Panc1 (cell line): ENCODE results near the gene SDC3. TPM values are rescaled to one million over a fixed set of nuclear protein-coding genes. Genes with fewer than 3 reads are reported as not detected.

Source experiments
- ATAC-seq: fragments of 200-7000 bp; cut with Tn5 transposase; 2 replicates; pipeline ENCODE4 v1.9.1; 2020; ENCODE audit warnings: mild to moderate bottlenecking, moderate library complexity
- BruUV-seq: library from RNA; stranded (reverse); fragments of 400-500 nt; replicated peaks from 2 replicates; lab custom pipeline; 2021; lab: Mats Ljungman, UMichigan
- CTCF ChIA-PET: fragments of 300-600 bp; sonication (Branson Sonifier 250); formaldehyde crosslinking; loops from one replicate; lab custom pipeline; 2022; ENCODE audit warnings: antibody characterized with exemption; lab: Charles Lee
- POLR2A ChIA-PET: fragments of 300-600 bp; sonication (Branson Sonifier 250); formaldehyde crosslinking; loops from one replicate; lab custom pipeline; 2022; ENCODE audit warnings: antibody characterized with exemption; lab: Charles Lee
- DNase-seq: peaks from one replicate; pipeline ENCODE4 v3.0.0-alpha.2; 2010; ENCODE audit warnings: low read depth, low spot score
- H3K27ac ChIP-seq: 2 replicates; pipeline ENCODE4 v1.5.1; 2011; ENCODE audit warnings: mild to moderate bottlenecking, low read length, inconsistent platforms
- H3K27me3 ChIP-seq: fragments of 200-500 bp; sonication (Bioruptor generic); 2 replicates; pipeline ENCODE4 v1.6.0; 2014; ENCODE audit warnings: low read length, inconsistent platforms; ENCODE audit not compliant: control insufficient read depth, insufficient read depth
- H3K36me3 ChIP-seq: fragments of 200-500 bp; sonication (Bioruptor generic); 2 replicates; pipeline ENCODE4 v1.5.1; 2014; ENCODE audit warnings: inconsistent platforms, mild to moderate bottlenecking, low read length, moderate library complexity; ENCODE audit not compliant: control insufficient read depth, insufficient read depth
- H3K4me1 ChIP-seq: 2 replicates; pipeline ENCODE4 v1.5.1; 2011; ENCODE audit warnings: inconsistent platforms, mild to moderate bottlenecking, low read length, moderate library complexity; ENCODE audit not compliant: control insufficient read depth, insufficient read depth
- H3K4me3 ChIP-seq, 2 experiments: 2 replicates each; pipeline ENCODE4 v1.5.1; 2011 to 2012; ENCODE audit warnings: low read depth in 2 of 2, low read length in 2 of 2, mild to moderate bottlenecking in 2 of 2, inconsistent platforms in 1 of 2, moderate library complexity in 1 of 2
- H3K9me3 ChIP-seq: fragments of 200-500 bp; sonication (Bioruptor generic); 2 replicates; pipeline ENCODE4 v1.5.1; 2014; ENCODE audit warnings: low read depth, mild to moderate bottlenecking, inconsistent platforms, low read length, moderate library complexity; ENCODE audit not compliant: control insufficient read depth, insufficient read depth
- CTCF ChIP-seq: fragments of 450-650 bp; IDR thresholded peaks from 2 replicates; pipeline ENCODE4 v1.5.1; 2017; ENCODE audit warnings: mild to moderate bottlenecking
- POLR2AphosphoS5 ChIP-seq: IDR thresholded peaks from 2 replicates; pipeline ENCODE4 v1.6.1; 2012; ENCODE audit warnings: mild to moderate bottlenecking, low read depth, low read length, moderate library complexity
- REST ChIP-seq, 2 experiments: IDR thresholded peaks; 2 replicates each; pipeline ENCODE4 v1.6.1; 2011 to 2012; ENCODE audit warnings: low read depth in 2 of 2, control low read depth in 1 of 2, low read length in 1 of 2, mild to moderate bottlenecking in 1 of 2, moderate library complexity in 1 of 2; ENCODE audit not compliant: insufficient read depth in 1 of 2
- SIN3A ChIP-seq: IDR thresholded peaks from 2 replicates; pipeline ENCODE4 v1.6.1; 2012; ENCODE audit warnings: low read depth, mild to moderate bottlenecking, low read length, moderate library complexity, borderline replicate concordance; ENCODE audit not compliant: insufficient read depth
- TCF7L2 ChIP-seq: IDR thresholded peaks from 2 replicates; pipeline ENCODE4 v1.6.1; 2011; ENCODE audit warnings: mild to moderate bottlenecking, low read depth, low read length, inconsistent platforms
- in situ Hi-C: cut with HindIII; loops from 2 replicates; pipeline ENCODE4 v1.10.0; 2016; ENCODE audit warnings: low sequenced_read_pairs, low pct_unique_long_range_greater_than_20kb
- intact Hi-C: fragments of 100-400 bp; cut with micrococcal nuclease; formaldehyde crosslinking; loops from one replicate; pipeline ENCODE4 v1.10.0; 2022; ENCODE audit not compliant: unreplicated experiment
- total RNA-seq: library from RNA; stranded (reverse); gene quantifications from one replicate; pipeline ENCODE4 v1.2.1, GENCODE V29; 2021; ENCODE audit not compliant: unreplicated experiment

Gene SDC3
- total RNA-seq, 1 experiment from 2014 or later: 36.1 TPM

- in situ Hi-C loops: no loop called here
- Histone ChIP-seq H3K4me3 (no peak overlapping the region), H3K4me1 (no peaks in the 10 kb centered on the region), H3K9me3 (no peaks in the 10 kb centered on the region), H3K27me3 (no peaks in the 10 kb centered on the region), H3K27ac (no peak overlapping the region), H3K36me3 (no peaks in the 10 kb centered on the region)
- no peak for DNase-seq
- no peak for ATAC-seq
- TF ChIP-seq TCF7L2 (no peak), CTCF (no peak), SIN3A (no peak), REST (IDR thresholded peaks at IDR 0.05; ENCODE audit: insufficient read depth in 1 of 2, low read depth in 2 of 2, low read length in 1 of 2) (no peak), POLR2AphosphoS5 (no peak)
- no TSS peak for BruUV-seq
- intact Hi-C loops: no loop called here
- ChIA-PET CTCF (no interaction called here), POLR2A (no interaction called here)
These were observed 52.8 kb downstream of the SDC3 start for GRCh38 chr1:30855686-30856259.

- no peaks in the 10 kb centered on the region for H3K9me3 ChIP-seq
- no peaks in the 10 kb centered on the region for H3K27me3 ChIP-seq
- H3K36me3 ChIP-seq: no peaks in the 10 kb centered on the region
- CTCF ChIA-PET: no interaction called here
- POLR2A ChIA-PET: interaction anchor here (0.6 kb wide), 1 partner anchor 1244 kb away, joined by 3 read pairs; no protein-coding TSS in a partner anchor
- BruUV-seq: no TSS peak
- no peak overlapping the region for H3K4me3 ChIP-seq
- no peak for ATAC-seq
- no peaks in the 10 kb centered on the region for H3K4me1 ChIP-seq
- DNase-seq: no peak
- no peak overlapping the region for H3K27ac ChIP-seq
- TF ChIP-seq CTCF: no peak
- TF ChIP-seq POLR2AphosphoS5: no peak
- TF ChIP-seq REST (IDR thresholded peaks at IDR 0.05; ENCODE audit: insufficient read depth in 1 of 2, low read depth in 2 of 2, low read length in 1 of 2): no peak
- no peak for TF ChIP-seq SIN3A
- TF ChIP-seq TCF7L2: no peak
- in situ Hi-C loops: no loop called here
- intact Hi-C loops: no loop called here
These were observed 55.2 kb downstream of the SDC3 start for GRCh38 chr1:30853350-30853749.
